GM19043 (cell line): Measurements from ENCODE around the gene CAMK2N2.

Experiments
- ATAC-seq: cut with Tn5 transposase; IDR thresholded peaks from one replicate; pipeline ENCODE4 v1.9.1; 2021; ENCODE audit warnings: low read depth; ENCODE audit not compliant: unreplicated experiment

The CAMK2N2 gene

DNA sequence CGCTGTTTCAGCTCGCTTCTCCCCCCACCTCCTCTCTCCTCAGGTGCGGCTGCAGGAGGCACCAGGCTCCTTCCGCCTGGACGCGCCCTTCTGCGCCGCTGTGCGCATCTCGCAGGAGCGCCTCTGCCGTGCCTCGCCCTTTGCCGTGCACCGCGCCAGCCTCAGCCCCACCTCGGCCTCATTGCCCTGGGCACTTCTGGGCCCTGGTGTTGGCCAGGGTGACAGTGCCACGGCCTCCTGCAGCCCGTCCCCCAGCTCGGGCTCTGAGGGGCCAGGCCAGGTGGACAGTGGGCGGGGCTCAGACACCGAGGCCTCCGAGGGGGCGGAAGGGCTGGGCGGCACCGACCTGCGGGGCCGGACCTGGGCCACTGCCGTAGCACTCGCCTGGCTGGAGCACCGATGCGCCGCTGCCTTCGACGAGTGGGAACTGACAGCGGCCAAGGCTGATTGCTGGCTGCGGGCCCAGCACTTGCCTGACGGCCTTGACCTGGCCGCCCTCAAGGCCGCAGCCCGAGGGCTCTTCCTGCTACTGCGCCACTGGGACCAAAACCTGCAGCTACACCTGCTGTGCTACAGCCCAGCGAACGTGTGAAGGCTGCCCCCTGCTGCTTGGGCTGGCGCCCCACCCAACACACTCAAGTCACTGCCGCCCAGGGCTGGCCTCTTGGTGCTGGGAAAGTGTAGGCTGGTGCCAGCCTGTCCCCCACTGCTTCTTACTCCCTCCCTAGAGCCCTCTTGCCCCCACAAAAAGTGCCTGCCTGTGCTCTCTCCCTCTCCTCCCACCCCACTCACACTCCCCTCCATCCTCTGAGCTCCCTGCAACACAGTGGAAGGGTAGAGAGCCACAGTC lies 19.7 kb downstream of the CAMK2N2 start:
- no peak for ATAC-seq

DNA sequence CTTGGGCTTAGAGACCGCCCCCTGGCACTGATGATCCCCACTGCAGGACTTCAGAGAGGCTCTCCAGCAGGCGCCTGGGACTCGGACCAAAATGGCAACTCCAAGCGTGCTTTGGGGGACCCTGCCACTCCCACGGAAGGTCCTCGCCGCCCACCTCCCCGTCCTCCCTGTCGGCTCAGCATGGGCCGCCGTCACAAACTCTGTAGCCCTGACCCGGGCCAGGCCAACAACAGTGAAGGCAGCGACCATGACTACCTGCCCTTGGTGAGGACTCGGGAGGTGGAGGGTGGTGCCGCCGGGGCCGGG lies 20.3 kb downstream of the CAMK2N2 start:
- ATAC-seq: no peak

DNA sequence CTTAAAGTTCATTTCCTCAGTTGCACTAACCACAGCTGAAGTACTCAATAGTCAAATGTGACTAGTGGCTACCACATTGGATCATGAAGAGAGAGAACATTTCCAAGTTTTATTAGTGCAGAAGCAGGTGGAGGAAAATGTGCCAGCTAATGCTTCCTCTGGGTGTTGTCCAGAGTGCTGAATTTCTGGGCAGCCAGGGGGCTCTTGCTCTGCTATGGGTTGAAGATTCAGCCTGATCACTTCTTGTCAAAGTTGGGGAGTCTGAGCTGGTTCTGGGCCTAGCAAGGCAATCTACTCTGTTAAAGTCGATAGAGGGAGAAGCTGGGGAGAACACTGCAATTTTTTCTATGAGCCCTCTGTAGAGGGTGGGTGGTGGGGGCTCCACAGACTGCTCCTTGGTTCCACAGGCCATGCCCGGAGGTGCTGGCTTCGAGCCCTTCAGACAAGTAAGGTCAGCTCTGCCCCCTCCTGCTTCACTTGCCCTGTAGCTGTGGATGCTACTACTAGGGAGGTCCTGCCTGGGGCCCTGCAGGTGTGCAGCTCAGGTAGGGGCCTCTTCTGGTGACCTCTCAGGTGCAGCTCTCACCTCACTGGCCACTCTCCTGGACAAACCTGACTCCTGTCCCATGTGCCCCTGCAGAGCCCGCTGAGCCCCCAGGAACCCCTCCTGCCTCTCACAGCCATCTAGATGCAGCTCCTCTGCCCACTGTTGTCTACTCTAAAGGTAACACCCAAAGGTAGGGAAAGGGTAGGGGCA lies 20.8 kb downstream of the CAMK2N2 start:
- no peak for ATAC-seq

DNA sequence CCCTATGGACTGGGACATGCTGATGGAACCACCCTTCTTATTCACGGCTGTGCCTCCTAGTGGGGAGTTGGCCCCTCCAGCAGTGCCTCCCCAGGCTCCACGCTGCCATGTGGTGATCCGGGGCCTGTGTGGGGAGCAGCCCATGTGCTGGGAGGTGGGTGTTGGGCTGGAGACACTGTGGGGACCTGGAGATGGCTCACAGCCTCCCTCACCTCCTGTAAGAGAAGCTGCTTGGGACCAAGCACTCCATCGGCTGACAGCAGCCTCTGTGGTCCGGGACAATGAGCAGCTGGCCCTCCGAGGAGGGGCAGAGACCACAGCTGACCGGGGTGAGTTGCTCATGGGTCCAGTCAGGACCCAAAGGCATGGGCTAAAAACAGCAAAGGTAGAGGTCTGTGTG lies 21.6 kb downstream of the CAMK2N2 start:
- ATAC-seq: no peak

GRCh38 chr3:184239221-184239620 lies 22.1 kb downstream of the CAMK2N2 start:
- ATAC-seq: no peak

DNA sequence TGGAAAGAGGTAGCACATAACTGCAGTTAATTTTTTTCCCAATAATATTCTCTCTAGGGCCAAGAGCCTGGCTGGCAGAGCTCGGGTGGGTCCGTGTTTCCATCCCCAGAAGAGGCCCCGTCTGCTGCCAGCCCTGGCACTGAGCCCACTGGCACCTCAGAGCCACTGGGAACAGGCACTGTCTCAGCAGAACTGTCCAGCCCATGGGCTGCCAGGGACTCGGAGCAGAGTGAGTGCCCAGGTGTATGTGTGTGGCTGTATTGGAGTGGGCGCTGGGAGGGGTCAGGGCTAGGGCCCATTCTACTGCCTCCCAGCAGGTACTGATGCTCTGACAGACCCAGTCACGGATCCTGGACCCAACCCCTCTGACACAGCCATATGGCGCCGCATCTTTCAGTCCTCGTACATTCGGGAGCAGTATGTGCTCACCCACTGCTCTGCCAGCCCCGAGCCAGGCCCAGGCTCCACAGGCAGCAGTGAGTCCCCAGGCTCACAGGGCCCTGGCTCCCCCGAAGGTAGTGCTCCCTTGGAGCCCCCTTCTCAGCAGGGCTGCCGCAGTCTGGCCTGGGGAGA lies 23.0 kb downstream of the CAMK2N2 start:
- ATAC-seq: no peak

- no peak for ATAC-seq
Measured at GRCh38 chr3:184237807-184238206, 23.5 kb downstream of the CAMK2N2 start.

- ATAC-seq: no peak
Measured at GRCh38 chr3:184237211-184237610, 24.1 kb downstream of the CAMK2N2 start.

DNA sequence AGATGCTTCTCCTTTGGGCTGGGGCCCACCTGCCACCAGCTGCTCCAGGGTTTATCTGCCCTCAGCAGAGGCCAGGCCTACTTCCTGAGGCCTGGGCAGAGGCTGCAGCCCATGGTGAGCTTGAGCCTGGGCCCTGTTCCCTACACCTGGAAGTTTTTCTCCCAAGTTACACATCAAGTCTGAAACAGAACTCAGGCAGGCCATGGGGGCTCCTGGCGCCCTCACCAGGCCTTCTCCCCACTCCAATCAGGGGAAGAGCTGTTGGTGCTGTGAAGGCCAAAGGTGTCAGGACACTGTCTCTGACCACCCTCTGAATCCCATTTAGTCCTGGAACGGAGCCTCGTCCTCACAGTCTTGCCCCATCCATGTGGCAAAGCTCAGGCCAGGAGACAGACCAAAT lies 24.7 kb downstream of the CAMK2N2 start:
- no peak for ATAC-seq

DNA sequence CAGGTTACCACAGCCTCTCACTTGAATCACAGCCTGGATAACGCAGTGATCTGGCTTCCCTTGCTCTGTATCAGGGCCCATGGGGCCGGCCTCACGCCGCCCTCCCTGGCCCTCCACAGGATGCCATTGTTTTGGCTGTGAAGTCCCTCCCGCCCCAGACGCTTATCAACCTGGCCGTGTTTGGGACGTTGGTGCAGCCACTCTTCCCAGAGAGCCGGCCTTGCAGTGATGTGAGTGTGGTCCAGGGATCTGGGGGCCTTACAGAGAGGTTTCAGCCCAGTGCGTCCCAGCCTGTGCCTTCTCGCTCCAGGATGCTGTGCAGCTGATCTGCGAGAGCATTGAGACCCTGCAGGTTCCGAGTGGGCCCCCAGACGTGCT lies 25.3 kb downstream of the CAMK2N2 start:
- ATAC-seq: no peak

GRCh38 chr3:184235381-184236032 lies 25.8 kb downstream of the CAMK2N2 start:
- no peak for ATAC-seq

- no peak for ATAC-seq
Measured at GRCh38 chr3:184234671-184235380, 26.5 kb downstream of the CAMK2N2 start.

GRCh38 chr3:184234224-184234623 lies 27.1 kb downstream of the CAMK2N2 start:
- no peak for ATAC-seq

- ATAC-seq: no peak
Measured at GRCh38 chr3:184233127-184233843, 28.1 kb downstream of the CAMK2N2 start.

GRCh38 chr3:184231671-184232070 lies 29.7 kb downstream of the CAMK2N2 start:
- no peak for ATAC-seq

DNA sequence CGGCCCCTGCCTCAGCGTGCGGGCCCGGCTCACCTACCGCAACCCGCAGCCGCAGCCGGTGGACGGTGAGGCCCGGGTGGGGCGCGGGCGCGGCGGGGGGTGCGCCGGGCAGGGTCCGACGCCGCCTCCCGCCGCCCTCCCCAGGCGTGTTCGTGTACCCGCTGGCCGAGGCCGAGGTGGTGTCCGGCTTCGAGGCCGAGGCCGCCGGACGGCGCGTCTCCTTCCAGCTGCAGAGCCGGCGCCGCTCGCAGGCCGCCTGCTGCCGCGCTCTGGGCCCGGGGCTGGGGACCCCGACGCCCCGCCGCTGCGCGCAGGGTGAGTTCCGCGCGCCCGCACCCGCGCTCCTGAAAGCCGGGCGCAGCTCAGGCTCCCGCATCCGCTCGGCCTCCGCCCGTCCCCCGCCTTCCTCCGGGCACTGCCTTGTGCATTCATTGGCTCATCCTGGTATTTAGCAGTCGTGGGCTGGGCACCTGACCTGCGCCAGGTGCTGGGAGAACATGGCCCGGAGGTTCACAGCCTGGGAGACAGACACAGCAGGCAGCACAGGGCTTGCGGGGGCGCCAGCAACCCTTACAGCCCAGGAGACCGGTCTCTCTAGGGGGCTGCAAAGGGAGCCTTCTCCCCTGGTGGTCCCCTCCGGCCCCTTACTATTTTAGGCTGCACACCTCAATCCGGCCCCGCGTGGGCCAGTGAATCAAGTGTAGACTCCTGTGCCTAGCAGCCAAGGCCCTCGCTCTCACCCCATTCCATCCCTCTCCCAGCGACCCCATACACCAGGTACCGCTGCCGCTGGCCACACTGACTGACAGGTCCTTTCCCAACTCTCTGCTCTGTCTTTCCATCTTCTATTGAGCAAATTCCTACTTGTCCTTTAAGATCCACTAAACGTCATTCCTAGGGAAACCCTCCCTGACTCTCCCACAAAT lies 30.5 kb downstream of the CAMK2N2 start:
- ATAC-seq: no peak

GRCh38 chr3:184230081-184230602 lies 31.2 kb downstream of the CAMK2N2 start:
- no peak for ATAC-seq

- ATAC-seq: peak; percentile 51
Measured at GRCh38 chr3:184229394-184230080, 31.8 kb downstream of the CAMK2N2 start, which contains the start of gene VWA5B2. Gene VWA5B2, plus strand, starts transcription at chr3:184229585. Its CDS starts 944 bp downstream, at chr3:184230529.
